IMR-90 (cell line): Measurements from ENCODE around the gene ARFGEF3. TPM values are rescaled to one million over a fixed set of nuclear protein-coding genes. Genes with fewer than 3 reads are reported as not detected.

Experiments
- ATAC-seq: fragments of 200-7000 bp; cut with Tn5 transposase; 2 replicates; pipeline ENCODE4 v1.9.1; 2020; ENCODE audit warnings: low read depth, mild to moderate bottlenecking, moderate library complexity
- BruUV-seq: library from RNA; stranded (reverse); fragments of 400-500 nt; replicated peaks from 2 replicates; lab custom pipeline; 2021; lab: Mats Ljungman, UMichigan
- CTCF ChIA-PET: fragments of 300-600 bp; formaldehyde crosslinking; extraction: SDS; loops from one replicate; lab custom pipeline; 2021; ENCODE audit warnings: antibody characterized with exemption; lab: Yijun Ruan, JAX
- POLR2A ChIA-PET: fragments of 300-600 bp; sonication (Branson Sonifier 250); formaldehyde crosslinking; loops from one replicate; lab custom pipeline; 2022; ENCODE audit warnings: antibody characterized with exemption; ENCODE audit not compliant: unreplicated experiment; lab: Charles Lee
- DNase-seq: peaks from one replicate; pipeline ENCODE4 v3.0.0; 2013
- H2AFZ ChIP-seq: replicated peaks from 2 replicates; pipeline ENCODE3; 2013; ENCODE audit warnings: low read length, mild to moderate bottlenecking; ENCODE audit not compliant: poor library complexity
- H2AK5ac ChIP-seq: 2 replicates; pipeline ENCODE4 v1.6.1; 2013; ENCODE audit warnings: low read depth, low read length, inconsistent platforms
- H2AK9ac ChIP-seq: replicated peaks from 2 replicates; pipeline ENCODE3; 2013; ENCODE audit warnings: mild to moderate bottlenecking, low read depth, low read length, moderate library complexity; ENCODE audit not compliant: poor library complexity
- H2BK120ac ChIP-seq: 2 replicates; pipeline ENCODE4 v1.6.1; 2013; ENCODE audit warnings: low read depth, low read length, inconsistent platforms
- H2BK15ac ChIP-seq: 3 replicates; pipeline ENCODE4 v1.6.1; 2013; ENCODE audit warnings: low read depth, low read length, inconsistent platforms
- H2BK20ac ChIP-seq: 2 replicates; pipeline ENCODE4 v1.6.1; 2013; ENCODE audit warnings: low read depth, mild to moderate bottlenecking, inconsistent platforms, low read length, moderate library complexity
- H2BK5ac ChIP-seq: 2 replicates; pipeline ENCODE4 v1.6.1; 2013; ENCODE audit warnings: mild to moderate bottlenecking, low read depth, low read length, inconsistent platforms; ENCODE audit not compliant: poor library complexity, severe bottlenecking
- H3K14ac ChIP-seq: replicated peaks from 2 replicates; pipeline ENCODE4 v1.6.1; 2013; ENCODE audit warnings: low read depth, low read length, inconsistent platforms
- H3K18ac ChIP-seq: 2 replicates; pipeline ENCODE4 v1.6.1; 2013; ENCODE audit warnings: low read depth, low read length, control low read depth
- H3K23ac ChIP-seq: 2 replicates; pipeline ENCODE4 v1.6.1; 2013; ENCODE audit warnings: low read depth, low read length, inconsistent platforms
- H3K27ac ChIP-seq: 2 replicates; pipeline ENCODE4 v1.5.1; 2013; ENCODE audit warnings: mild to moderate bottlenecking, control low read depth, low read length; ENCODE audit not compliant: insufficient read depth
- H3K27me3 ChIP-seq: 2 replicates; pipeline ENCODE4 v1.6.1; 2013; ENCODE audit warnings: low read length; ENCODE audit not compliant: control insufficient read depth, insufficient read depth
- H3K36me3 ChIP-seq: 2 replicates; pipeline ENCODE4 v1.6.1; 2013; ENCODE audit warnings: low read length, mixed read lengths; ENCODE audit not compliant: control insufficient read depth, insufficient read depth
- H3K4ac ChIP-seq: 2 replicates; pipeline ENCODE4 v1.6.1; 2013; ENCODE audit warnings: low read depth, low read length, inconsistent platforms
- H3K4me1 ChIP-seq: 2 replicates; pipeline ENCODE4 v1.6.1; 2013; ENCODE audit warnings: low read length, mixed read lengths; ENCODE audit not compliant: control insufficient read depth, insufficient read depth
- H3K4me2 ChIP-seq: 2 replicates; pipeline ENCODE4 v1.6.1; 2013; ENCODE audit warnings: low read depth, mild to moderate bottlenecking, control low read depth, low read length, moderate library complexity
- H3K4me3 ChIP-seq: 2 replicates; pipeline ENCODE4 v1.5.1; 2013; ENCODE audit warnings: low read depth, mild to moderate bottlenecking, control low read depth, low read length, moderate library complexity; ENCODE audit not compliant: insufficient read depth
- H3K56ac ChIP-seq: 2 replicates; pipeline ENCODE4 v1.6.1; 2013; ENCODE audit warnings: low read length, inconsistent platforms; ENCODE audit not compliant: insufficient read depth; ENCODE audit errors: extremely low read depth
- H3K79me1 ChIP-seq, 2 experiments: 2 replicates each; pipeline ENCODE4 v1.6.1; 2013; ENCODE audit warnings: low read length in 2 of 2, inconsistent platforms in 1 of 2, low read depth in 1 of 2
- H3K9ac ChIP-seq: 2 replicates; pipeline ENCODE4 v1.6.1; 2013; ENCODE audit warnings: low read depth, low read length, control low read depth
- H3K9me1 ChIP-seq: 2 replicates; pipeline ENCODE4 v1.6.1; 2013; ENCODE audit warnings: low read length, inconsistent platforms; ENCODE audit not compliant: insufficient read depth
- H3K9me3 ChIP-seq: 2 replicates; pipeline ENCODE4 v1.6.1; 2013; ENCODE audit warnings: low read length; ENCODE audit not compliant: control insufficient read depth, insufficient read depth
- H4K20me1 ChIP-seq: 2 replicates; pipeline ENCODE4 v1.6.1; 2013; ENCODE audit warnings: low read length, inconsistent platforms; ENCODE audit not compliant: insufficient read depth
- H4K5ac ChIP-seq: 2 replicates; pipeline ENCODE4 v1.6.1; 2013; ENCODE audit warnings: mild to moderate bottlenecking, low read depth, low read length, control low read depth
- H4K8ac ChIP-seq, 2 experiments: 2 replicates each; pipeline ENCODE4 v1.6.1; 2013; ENCODE audit warnings: low read depth in 2 of 2, low read length in 2 of 2, control low read depth in 1 of 2, inconsistent platforms in 1 of 2
- H4K91ac ChIP-seq: 2 replicates; pipeline ENCODE4 v1.6.1; 2013; ENCODE audit warnings: low read depth, low read length, inconsistent platforms; ENCODE audit not compliant: insufficient read depth
- CEBPB ChIP-seq: IDR thresholded peaks from 2 replicates; pipeline ENCODE4 v1.6.1; 2012; ENCODE audit warnings: low read depth, low read length, improper control_type of control experiment
- CTCF ChIP-seq: conservative IDR thresholded peaks from 2 replicates; pipeline ENCODE4 v1.5.1; 2012; ENCODE audit warnings: mild to moderate bottlenecking, low read depth, low read length, improper control_type of control experiment
- ELK1 ChIP-seq: fragments of 150-350 bp; IDR thresholded peaks from 2 replicates; pipeline ENCODE4 v1.6.1; 2016; ENCODE audit warnings: low read depth, mild to moderate bottlenecking, low read length, moderate library complexity, borderline replicate concordance
- FOS ChIP-seq: fragments of 150-350 bp; IDR thresholded peaks from 2 replicates; pipeline ENCODE4 v1.6.1; 2016; ENCODE audit warnings: low read depth, low read length
- MAFK ChIP-seq: IDR thresholded peaks from 2 replicates; pipeline ENCODE4 v1.6.1; 2012; ENCODE audit warnings: low read depth, low read length, improper control_type of control experiment
- MXI1 ChIP-seq: IDR thresholded peaks from 2 replicates; pipeline ENCODE4 v1.6.1; 2012; ENCODE audit warnings: low read depth, mild to moderate bottlenecking, low read length, moderate library complexity, borderline replicate concordance
- RAD21 ChIP-seq: IDR thresholded peaks from 2 replicates; pipeline ENCODE4 v1.6.1; 2012; ENCODE audit warnings: low read length, improper control_type of control experiment
- USF2 ChIP-seq: fragments of 150-350 bp; IDR thresholded peaks from 2 replicates; pipeline ENCODE4 v1.6.1; 2017; ENCODE audit warnings: mild to moderate bottlenecking, antibody characterized with exemption, low read length, low read depth
- WGBS, 2 experiments: methylation state at CpG; one replicate each; pipeline versions ENCODE4 v1.1.5 to v1.1.7; 2013; ENCODE audit warnings: missing lambda C conversion rate in 2 of 2; ENCODE audit not compliant: insufficient read length in 1 of 2; ENCODE audit errors: extremely low coverage in 2 of 2; 5-methylcytosine and 5-hydroxymethylcytosine counted together
- dilution Hi-C: fragments of 300-500 bp; cut with HindIII; formaldehyde crosslinking; loops from one replicate; pipeline ENCODE4 v1.14.3; 2018; ENCODE audit warnings: low sequenced_read_pairs; ENCODE audit not compliant: unreplicated experiment
- in situ Hi-C: fragments of 300-500 bp; cut with MboI; formaldehyde crosslinking; loops from 3 replicates; pipeline ENCODE4 v1.14.3; 2019; ENCODE audit warnings: low sequenced_read_pairs, inconsistent platforms, mixed read lengths
- intact Hi-C: fragments of 100-400 bp; cut with micrococcal nuclease; formaldehyde crosslinking; loops from 2 replicates; pipeline ENCODE4 v1.10.0; 2022
- polyA plus RNA-seq, 3 experiments: library from polyadenylated mRNA; depleted of rRNA; stranded (reverse); fragments of >200 nt; gene quantifications; 2 replicates each; pipeline ENCODE4 v1.2.3, GENCODE V29; 2012; ENCODE audit warnings: low replicate concordance in 1 of 3
- total RNA-seq: library from RNA; depleted of rRNA; stranded (reverse); fragments of >200 nt; gene quantifications from 2 replicates; pipeline ENCODE4 v1.2.3, GENCODE V29; 2012

Gene ARFGEF3
- total and polyA plus RNA-seq, 2 of the 4 experiments (the other 2 are of a cell fraction): under 0.01 to 0.02 TPM

- Histone ChIP-seq H2AFZ (no peak overlapping the region), H4K20me1 (no peaks in the 10 kb centered on the region), H4K91ac (no peak overlapping the region), H3K27me3 (peaks cover 17% of the 10 kb centered on the region), H4K8ac (no peak overlapping the region), H3K56ac (no peak overlapping the region), H3K9me3 (no peaks in the 10 kb centered on the region), H3K36me3 (no peaks in the 10 kb centered on the region), H2AK9ac (no peak overlapping the region), H3K14ac (no peak overlapping the region), H3K23ac (no peak overlapping the region), H2BK20ac (no peak overlapping the region), H3K4ac (no peak overlapping the region), H3K18ac (no peak overlapping the region), H3K4me2 (no peak overlapping the region), H4K5ac (no peak overlapping the region), H3K4me3 (no peak overlapping the region), H3K79me1 (no peaks in the 10 kb centered on the region), H2BK15ac (no peak overlapping the region), H3K4me1 (no peaks in the 10 kb centered on the region), H3K9me1 (no peaks in the 10 kb centered on the region), H2AK5ac (no peak overlapping the region), H3K27ac (no peak overlapping the region), H2BK120ac (no peak overlapping the region), H2BK5ac (no peak overlapping the region), H3K9ac (no peak overlapping the region)
- TF ChIP-seq USF2 (no peak), MAFK (no peak), CTCF (no peak), ELK1 (no peak), FOS (no peak), CEBPB (no peak), RAD21 (no peak), MXI1 (no peak)
- no CpG with 5 or more reads among the region's 3 CpGs for WGBS, 2 experiments
- ChIA-PET POLR2A (no interaction called here), CTCF (interaction anchor here (0.9 kb wide), 1 partner anchor 10 kb away, joined by 4 read pairs; no protein-coding TSS in a partner anchor)
- in situ Hi-C loops (no loop called here), intact Hi-C loops (no loop called here), dilution Hi-C loops (no loop called here)
- DNase-seq (no peak), ATAC-seq (no peak)
- no TSS peak for BruUV-seq
These were observed 188.2 kb downstream of the ARFGEF3 start for GRCh38 chr6:138349891-138350290.
